Measurements from ENCODE around the gene GALNT10. TPM values are rescaled to one million over a fixed set of nuclear protein-coding genes. Genes with fewer than 3 reads are reported as not detected.

Gene GALNT10
- total RNA-seq, 2 experiments from 2014 or later, result 16.8 to 19.8 TPM

- Mint-ChIP-seq H3K36me3 (peaks cover 11% of the 10 kb centered on the region), H3K4me3 (no peak overlapping the region), H3K9me3 (no peaks in the 10 kb centered on the region), H3K27ac (no peak overlapping the region), H3K4me1 (peaks cover 7% of the 10 kb centered on the region), H3K27me3 (no peaks in the 10 kb centered on the region)
- no peak for DNase-seq
Measured at GRCh38 chr5:154293219-154293618, 102.7 kb downstream of the GALNT10 start.

DNA sequence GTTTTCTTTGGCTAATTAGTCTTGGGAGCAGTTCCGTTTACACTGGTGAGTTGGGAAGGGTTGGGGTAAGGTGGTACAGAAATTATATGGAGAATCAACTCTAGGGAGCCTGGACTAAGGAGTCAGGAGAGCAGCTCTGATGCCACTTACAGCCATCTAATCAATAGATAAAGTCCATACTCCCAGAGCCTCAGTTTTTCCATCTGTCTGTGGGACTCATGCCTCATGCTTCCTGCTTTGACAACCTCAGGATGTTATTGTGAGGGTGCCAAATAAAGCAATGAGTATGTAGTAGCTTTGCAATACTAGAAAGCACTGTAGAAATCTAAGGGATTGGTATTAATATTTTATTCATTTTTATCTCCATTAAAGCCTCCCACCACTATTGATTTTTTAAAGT, 105.0 kb downstream of the GALNT10 start:
- Mint-ChIP-seq H3K4me1 (peaks cover 1% of the 10 kb centered on the region), H3K27ac (no peak overlapping the region), H3K4me3 (no peak overlapping the region), H3K27me3 (no peaks in the 10 kb centered on the region), H3K9me3 (no peaks in the 10 kb centered on the region), H3K36me3 (peaks cover 19% of the 10 kb centered on the region)
- DNase-seq, result no peak

- Mint-ChIP-seq H3K27ac (no peak overlapping the region), H3K4me1 (peaks cover 3% of the 10 kb centered on the region), H3K9me3 (no peaks in the 10 kb centered on the region), H3K4me3 (no peak overlapping the region), H3K27me3 (no peaks in the 10 kb centered on the region), H3K36me3 (peaks cover 22% of the 10 kb centered on the region)
- no peak for DNase-seq
Measured at GRCh38 chr5:154296525-154297159, 106.1 kb downstream of the GALNT10 start.

GRCh38 chr5:154298065-154298464, 107.5 kb downstream of the GALNT10 start:
- DNase-seq, result no peak
- Mint-ChIP-seq H3K27ac (no peak overlapping the region), H3K27me3 (no peaks in the 10 kb centered on the region), H3K4me3 (no peak overlapping the region), H3K9me3 (no peaks in the 10 kb centered on the region), H3K36me3 (peaks cover 31% of the 10 kb centered on the region), H3K4me1 (peaks cover 3% of the 10 kb centered on the region)

GRCh38 chr5:154300207-154300883, 109.8 kb downstream of the GALNT10 start:
- Mint-ChIP-seq H3K36me3 (peaks cover 48% of the 10 kb centered on the region), H3K9me3 (peaks cover 13% of the 10 kb centered on the region), H3K4me1 (peaks cover 3% of the 10 kb centered on the region), H3K4me3 (no peak overlapping the region), H3K27ac (no peak overlapping the region), H3K27me3 (no peaks in the 10 kb centered on the region)
- DNase-seq, result no peak

GRCh38 chr5:154301726-154302125, 111.2 kb downstream of the GALNT10 start:
- peaks cover 13% of the 10 kb centered on the region for H3K9me3 Mint-ChIP-seq
- H3K27me3 Mint-ChIP-seq, result no peaks in the 10 kb centered on the region
- H3K36me3 Mint-ChIP-seq, result peaks cover 53% of the 10 kb centered on the region
- H3K27ac Mint-ChIP-seq, result no peak overlapping the region
- H3K4me1 Mint-ChIP-seq, result peaks cover 5% of the 10 kb centered on the region
- no peak for DNase-seq
- no peak overlapping the region for H3K4me3 Mint-ChIP-seq

- no peak for DNase-seq
- peaks cover 13% of the 10 kb centered on the region for H3K9me3 Mint-ChIP-seq
- peaks cover 54% of the 10 kb centered on the region for H3K36me3 Mint-ChIP-seq
- no peaks in the 10 kb centered on the region for H3K27me3 Mint-ChIP-seq
- H3K4me3 Mint-ChIP-seq, result no peak overlapping the region
- peaks cover 5% of the 10 kb centered on the region for H3K4me1 Mint-ChIP-seq
- H3K27ac Mint-ChIP-seq, result no peak overlapping the region
Measured at GRCh38 chr5:154302161-154302560, 111.6 kb downstream of the GALNT10 start.

- no peaks in the 10 kb centered on the region for H3K27me3 Mint-ChIP-seq
- H3K9me3 Mint-ChIP-seq, result peaks cover 13% of the 10 kb centered on the region
- peaks cover 51% of the 10 kb centered on the region for H3K36me3 Mint-ChIP-seq
- no peak overlapping the region for H3K4me3 Mint-ChIP-seq
- H3K4me1 Mint-ChIP-seq, result peaks cover 5% of the 10 kb centered on the region
- DNase-seq, result no peak
- no peak overlapping the region for H3K27ac Mint-ChIP-seq
Measured at GRCh38 chr5:154303133-154303532, 112.6 kb downstream of the GALNT10 start.

DNA sequence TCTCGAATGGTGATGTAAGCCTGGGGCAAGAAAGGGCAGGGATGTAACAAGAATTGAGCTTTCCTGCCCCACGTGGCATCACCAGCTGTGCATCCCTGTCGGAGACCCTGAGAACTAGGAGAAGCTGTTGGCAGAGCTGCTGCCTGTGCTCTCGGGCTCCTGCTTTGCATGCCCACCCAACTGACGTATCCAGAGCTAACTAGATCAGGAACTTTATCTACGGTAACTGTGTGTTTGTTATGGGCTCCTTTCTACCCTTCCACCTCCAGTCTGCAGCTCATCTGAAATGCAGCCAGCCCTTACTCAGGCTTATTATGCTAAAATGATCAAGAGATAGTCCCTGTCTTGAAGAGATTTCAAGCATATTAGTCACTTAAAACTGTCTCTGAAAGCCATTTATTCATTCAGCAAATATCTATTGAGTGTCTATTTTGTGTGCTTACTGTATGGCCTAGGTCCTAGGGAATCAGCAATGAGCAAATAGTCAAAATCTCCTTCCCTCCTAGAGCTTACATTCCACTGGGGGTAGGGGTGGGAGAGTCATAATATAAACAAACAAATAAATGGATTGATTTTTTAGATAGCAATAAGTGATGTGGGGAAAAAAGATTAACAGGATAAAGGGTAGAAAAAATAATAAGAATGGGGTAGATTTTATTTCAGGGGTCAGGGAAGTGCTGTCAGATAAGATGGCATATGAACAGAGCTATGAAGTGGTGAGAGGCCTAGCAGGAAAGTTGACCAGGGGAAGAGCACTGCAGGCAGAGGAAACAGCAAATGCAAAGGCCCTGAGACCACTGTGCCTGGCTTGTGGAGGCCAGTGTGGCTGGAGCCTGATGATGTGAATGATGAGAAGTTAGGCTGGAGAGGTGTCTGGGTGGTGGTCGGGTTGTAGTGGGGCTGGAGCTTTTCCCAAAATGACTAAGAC, 118.2 kb downstream of the GALNT10 start:
- Mint-ChIP-seq H3K4me1 (peaks cover 33% of the 10 kb centered on the region), H3K27ac (no peak overlapping the region)

DNA sequence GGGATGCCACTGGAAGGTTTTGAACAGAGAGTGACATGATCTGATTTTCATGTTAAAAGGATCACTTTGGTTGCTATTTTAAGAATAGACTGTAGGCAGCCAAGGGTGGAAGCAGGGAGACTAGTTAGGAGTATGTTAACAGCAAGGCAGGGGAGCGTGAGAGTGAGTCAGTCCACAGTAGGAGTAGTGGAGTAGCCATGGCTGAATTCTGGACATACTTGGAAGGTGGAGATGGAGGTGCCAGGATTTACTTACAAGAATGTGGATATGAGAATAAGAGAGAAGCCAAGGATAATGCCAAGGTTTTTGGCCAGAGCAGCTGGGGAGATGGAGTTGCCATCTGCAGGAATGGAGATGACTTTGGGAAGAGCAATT, 118.8 kb downstream of the GALNT10 start:
- peaks cover 46% of the 10 kb centered on the region for H3K36me3 Mint-ChIP-seq
- no peak overlapping the region for H3K4me3 Mint-ChIP-seq
- H3K4me1 Mint-ChIP-seq, result peaks cover 35% of the 10 kb centered on the region
- H3K9me3 Mint-ChIP-seq, result peaks cover 13% of the 10 kb centered on the region
- H3K27me3 Mint-ChIP-seq, result no peaks in the 10 kb centered on the region
- DNase-seq, result no peak
- peak overlapping the region; percentile 82 for H3K27ac Mint-ChIP-seq

More for the DNA sequence above, 118.2 kb downstream of the GALNT10 start:
- H3K36me3 Mint-ChIP-seq, result peaks cover 52% of the 10 kb centered on the region
- no peaks in the 10 kb centered on the region for H3K27me3 Mint-ChIP-seq
- H3K4me3 Mint-ChIP-seq, result no peak overlapping the region
- DNase-seq, result no peak
- H3K9me3 Mint-ChIP-seq, result peaks cover 18% of the 10 kb centered on the region

DNA sequence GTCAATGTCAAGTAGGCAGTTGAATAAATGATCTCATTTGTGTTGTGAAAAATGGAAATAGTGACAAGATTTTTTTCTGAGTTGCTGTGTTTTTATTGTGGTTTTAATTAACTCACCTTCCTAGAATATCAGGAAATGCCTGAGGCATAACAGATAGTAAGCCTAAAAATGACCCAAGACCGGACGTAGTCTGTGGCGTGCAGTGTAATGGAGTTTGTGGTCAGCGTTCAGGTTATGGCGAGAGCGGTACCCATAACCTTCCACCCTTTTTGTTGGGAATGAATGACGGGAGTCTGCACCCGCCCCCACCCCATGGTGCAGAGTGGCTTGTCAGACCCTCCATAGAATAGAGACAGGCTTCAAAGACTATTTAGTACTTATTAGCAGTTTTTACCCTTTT, 119.3 kb downstream of the GALNT10 start:
- H3K27me3 Mint-ChIP-seq, result no peaks in the 10 kb centered on the region
- DNase-seq, result peak; percentile 21
- H3K27ac Mint-ChIP-seq, result peak overlapping the region; percentile 82
- H3K4me1 Mint-ChIP-seq, result peaks cover 35% of the 10 kb centered on the region
- H3K9me3 Mint-ChIP-seq, result peaks cover 10% of the 10 kb centered on the region
- H3K36me3 Mint-ChIP-seq, result peaks cover 42% of the 10 kb centered on the region
- H3K4me3 Mint-ChIP-seq, result no peak overlapping the region

DNA sequence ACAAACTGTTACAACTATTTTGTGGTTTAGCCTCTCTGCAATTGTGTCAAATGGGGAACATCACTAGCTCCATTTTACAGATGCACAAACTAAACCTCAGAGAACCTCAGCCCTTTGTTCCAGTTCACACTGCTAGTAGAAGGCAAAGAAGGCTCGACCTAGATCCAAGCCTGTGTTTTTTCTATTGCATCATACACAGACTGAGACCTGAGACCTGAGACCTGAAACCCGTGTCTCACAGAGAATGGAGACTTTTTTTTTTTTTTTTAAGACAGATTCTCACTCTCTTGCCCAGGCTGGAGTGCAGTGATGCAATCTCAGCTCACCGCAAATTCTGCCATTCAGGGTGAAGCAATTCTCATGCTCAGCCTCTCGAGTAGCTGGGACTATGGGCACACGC, 120.8 kb downstream of the GALNT10 start:
- H3K4me1 Mint-ChIP-seq, result peaks cover 34% of the 10 kb centered on the region
- H3K4me3 Mint-ChIP-seq, result no peak overlapping the region
- DNase-seq, result no peak
- H3K9me3 Mint-ChIP-seq, result peaks cover 6% of the 10 kb centered on the region
- H3K27ac Mint-ChIP-seq, result peak overlapping the region; percentile 27
- H3K27me3 Mint-ChIP-seq, result no peaks in the 10 kb centered on the region
- H3K36me3 Mint-ChIP-seq, result peaks cover 38% of the 10 kb centered on the region

- no peak for DNase-seq
- H3K27ac Mint-ChIP-seq, result no peak overlapping the region
- H3K4me1 Mint-ChIP-seq, result peaks cover 32% of the 10 kb centered on the region
- no peak overlapping the region for H3K4me3 Mint-ChIP-seq
- H3K9me3 Mint-ChIP-seq, result peaks cover 6% of the 10 kb centered on the region
- H3K36me3 Mint-ChIP-seq, result peaks cover 33% of the 10 kb centered on the region
- H3K27me3 Mint-ChIP-seq, result no peaks in the 10 kb centered on the region
Measured at GRCh38 chr5:154312000-154312399, 121.5 kb downstream of the GALNT10 start.

DNA sequence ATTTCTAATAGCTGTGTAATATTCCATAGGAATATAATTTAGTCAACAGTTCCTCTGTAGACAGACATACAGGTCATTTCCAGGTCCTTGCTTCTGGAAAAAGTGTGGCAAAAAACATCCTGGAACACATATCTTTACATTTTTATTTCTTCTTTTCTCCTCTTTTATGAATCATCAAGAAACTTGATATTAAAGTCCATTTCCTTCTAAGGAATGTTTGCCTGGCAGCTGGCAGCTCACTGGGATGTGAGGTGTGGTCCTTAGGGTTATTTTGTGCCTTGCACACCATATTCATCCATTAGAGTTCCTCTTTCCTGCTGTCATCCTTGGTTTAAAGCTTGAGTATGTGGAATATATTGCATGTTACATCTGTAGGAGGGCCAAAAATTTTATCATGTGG, 122.0 kb downstream of the GALNT10 start:
- no peaks in the 10 kb centered on the region for H3K27me3 Mint-ChIP-seq
- no peak for DNase-seq
- peaks cover 32% of the 10 kb centered on the region for H3K4me1 Mint-ChIP-seq
- H3K27ac Mint-ChIP-seq, result no peak overlapping the region
- peaks cover 33% of the 10 kb centered on the region for H3K36me3 Mint-ChIP-seq
- peaks cover 6% of the 10 kb centered on the region for H3K9me3 Mint-ChIP-seq
- no peak overlapping the region for H3K4me3 Mint-ChIP-seq

- DNase-seq, result no peak
- Mint-ChIP-seq H3K36me3 (peaks cover 35% of the 10 kb centered on the region), H3K27me3 (no peaks in the 10 kb centered on the region), H3K27ac (peak overlapping the region; percentile 39), H3K4me3 (no peak overlapping the region), H3K4me1 (peaks cover 34% of the 10 kb centered on the region), H3K9me3 (peaks cover 6% of the 10 kb centered on the region)
Measured at GRCh38 chr5:154313360-154314017, 123.0 kb downstream of the GALNT10 start.

All from activated naive CD8-positive, alpha-beta T cell treated with anti-CD3 and anti-CD28 coated beads for 36 hours (primary cell).